GM12878 (cell line): ENCODE data around the gene IBA57. TPM values are rescaled to one million over a fixed set of nuclear protein-coding genes. Genes with fewer than 3 reads are reported as not detected.

Experiments used
- ATAC-seq: fragments of 200-7000 bp; cut with Tn5 transposase; 3 replicates; pipeline ENCODE4 v1.9.1; 2020; ENCODE audit warnings: mild to moderate bottlenecking, moderate library complexity
- BruUV-seq: library from RNA; stranded (reverse); fragments of 400-500 nt; replicated peaks from 2 replicates; lab custom pipeline; 2021; lab: Mats Ljungman, UMichigan
- CTCF ChIA-PET: fragments of 300-600 bp; sonication (Branson Sonifier 250); formaldehyde crosslinking; extraction: SDS; loops from one replicate; lab custom pipeline; 2021; ENCODE audit warnings: inconsistent platforms; lab: Yijun Ruan, JAX
- POLR2A ChIA-PET: fragments of 350-600 bp; formaldehyde crosslinking; extraction: SDS; loops from one replicate; lab custom pipeline; 2021; ENCODE audit warnings: inconsistent platforms; lab: Charles Lee
- RAD21 ChIA-PET: fragments of 300-600 bp; sonication (Branson Sonifier 250); formaldehyde crosslinking; loops from one replicate; lab custom pipeline; 2023; ENCODE audit warnings: antibody characterized with exemption; ENCODE audit not compliant: unreplicated experiment; lab: Charles Lee
- SMC1A ChIA-PET: fragments of 300-600 bp; sonication (Branson Sonifier 250); formaldehyde crosslinking; loops from one replicate; lab custom pipeline; 2023; ENCODE audit not compliant: unreplicated experiment, uncharacterized antibody; lab: Charles Lee
- DNase-seq: peaks from one replicate; pipeline ENCODE4 v3.0.0-alpha.2; 2011; ENCODE audit warnings: low read depth, low spot score
- FAIRE-seq: peaks from 3 replicates; lab custom pipeline; 2011; peaks lifted over from hg19 to GRCh38; lab: Jason Lieb, UNC
- H2AFZ ChIP-seq: 2 replicates; pipeline ENCODE4 v1.6.0; 2011; ENCODE audit warnings: low read depth, low read length, control low read depth; ENCODE audit not compliant: control insufficient read depth
- H3K27ac ChIP-seq: 2 replicates; pipeline ENCODE4 v1.5.1; 2011; ENCODE audit warnings: control low read depth; ENCODE audit not compliant: control insufficient read depth, insufficient read depth
- H3K27me3 ChIP-seq, 2 experiments: replicated peaks in 1 of 2; 2 replicates each; pipeline versions ENCODE4 v1.6.0 to v1.6.1; 2011; ENCODE audit warnings: low read length in 1 of 2; ENCODE audit not compliant: control insufficient read depth in 2 of 2, insufficient read depth in 2 of 2
- H3K36me3 ChIP-seq, 2 experiments: 2 replicates each; pipeline ENCODE4 v1.5.1; 2011; ENCODE audit warnings: low read length in 1 of 2; ENCODE audit not compliant: control insufficient read depth in 2 of 2, insufficient read depth in 2 of 2
- H3K4me1 ChIP-seq: 2 replicates; pipeline ENCODE4 v1.6.1; 2011; ENCODE audit warnings: mild to moderate bottlenecking, low read length, moderate library complexity, mixed read lengths; ENCODE audit not compliant: control insufficient read depth, insufficient read depth
- H3K4me2 ChIP-seq: 2 replicates; pipeline ENCODE4 v1.6.0; 2011; ENCODE audit warnings: control low read depth; ENCODE audit not compliant: control insufficient read depth, insufficient read depth
- H3K4me3 ChIP-seq: fragments of 200-600 bp; sonication (generic); 2 replicates; pipeline ENCODE4 v1.5.1; 2016
- H3K79me2 ChIP-seq: 2 replicates; pipeline ENCODE4 v1.6.0; 2011; ENCODE audit warnings: low read length; ENCODE audit not compliant: control insufficient read depth, insufficient read depth
- H3K9ac ChIP-seq: 2 replicates; pipeline ENCODE4 v1.8.0; 2011; ENCODE audit warnings: low read length, control low read depth, mixed read lengths; ENCODE audit not compliant: control insufficient read depth, insufficient read depth
- H3K9me3 ChIP-seq: replicated peaks from 3 replicates; pipeline ENCODE4 v1.5.1; 2011; ENCODE audit warnings: mild to moderate bottlenecking, low read length; ENCODE audit not compliant: control insufficient read depth, insufficient read depth
- H4K20me1 ChIP-seq: 2 replicates; pipeline ENCODE4 v1.6.0; 2011; ENCODE audit not compliant: control insufficient read depth, insufficient read depth
- FOXM1 ChIP-seq: IDR thresholded peaks from 2 replicates; pipeline ENCODE4 v1.6.1; 2012; ENCODE audit warnings: low read depth, mild to moderate bottlenecking, inconsistent platforms, low read length, moderate library complexity
- GABPA ChIP-seq: IDR thresholded peaks from 2 replicates; pipeline ENCODE4 v1.6.1; 2014; ENCODE audit warnings: antibody characterized with exemption, low read depth, mild to moderate bottlenecking, inconsistent platforms
- PAX5 ChIP-seq: IDR thresholded peaks from 2 replicates; pipeline ENCODE4 v1.6.1; 2011; ENCODE audit warnings: low read depth, low read length, borderline replicate concordance
- RELA ChIP-seq: fragments of 450-650 bp; IDR thresholded peaks from 2 replicates; pipeline ENCODE4 v1.8.0; 2014; ENCODE audit warnings: borderline replicate concordance; ENCODE audit not compliant: partially characterized antibody
- SPI1 ChIP-seq: IDR thresholded peaks from 2 replicates; pipeline ENCODE4 v1.6.1; 2011; ENCODE audit warnings: low read depth, mild to moderate bottlenecking, low read length, moderate library complexity, borderline replicate concordance; ENCODE audit not compliant: insufficient read depth
- WGBS: methylation state at CpG from one replicate; pipeline ENCODE4 v1.1.6; 2016; ENCODE audit warnings: low lambda C conversion rate; ENCODE audit not compliant: insufficient replicate concordance, insufficient coverage; ENCODE audit errors: missing lambda C conversion rate; 5-methylcytosine and 5-hydroxymethylcytosine counted together
- in situ Hi-C: fragments of 300-500 bp; cut with MboI; formaldehyde crosslinking; loops from 9 replicates; pipeline ENCODE4 v1.14.3; 2018; ENCODE audit warnings: mixed read lengths
- intact Hi-C: fragments of 100-400 bp; cut with micrococcal nuclease; formaldehyde crosslinking; loops from one replicate; pipeline ENCODE4 v1.14.2; 2022; ENCODE audit not compliant: unreplicated experiment
- polyA plus RNA-seq, 11 experiments: library from polyadenylated mRNA; depleted of rRNA in 4 of 11; unstranded in 6 of 11; stranded (reverse) in 5 of 11; fragments of >200 nt; fragmentation: Nextera tagmentation in 4 of 11; fragmentation: Illumina TruSeq in 1 of 11; extraction: Ambion mirVana in 4 of 11; extraction: Trizol in 1 of 11; gene quantifications; 1 replicate in 1 of 11; 2 replicates in 10 of 11; pipeline versions ENCODE4 v1.2.1 to v1.2.3, GENCODE V29; 2011 to 2016; ENCODE audit warnings: inconsistent platforms in 2 of 11, missing spikeins in 2 of 11, low read depth in 1 of 11
- total RNA-seq, 4 experiments: library from RNA; depleted of rRNA in 3 of 4; stranded (reverse); fragments of >200 nt in 3 of 4; fragmentation: Illumina TruSeq in 1 of 4; extraction: Trizol in 1 of 4; gene quantifications; 2 replicates each; pipeline versions ENCODE4 v1.2.1 to v1.2.3, GENCODE V29; 2013 to 2021
- TF ChIP-seq, protein P1 (sequence below): fragments of 450-650 bp; formaldehyde crosslinking; IDR thresholded peaks from 2 replicates; pipeline ENCODE4 v1.4.0; 2020; ENCODE audit warnings: mild to moderate bottlenecking, moderate library complexity
- TF ChIP-seq, protein P2 (sequence below): fragments of 450-650 bp; IDR thresholded peaks from 2 replicates; pipeline ENCODE4 v1.6.1; 2017; ENCODE audit warnings: mild to moderate bottlenecking, moderate library complexity
- TF ChIP-seq, protein P3 (sequence below): fragments of 450-650 bp; IDR thresholded peaks from 2 replicates; pipeline ENCODE4 v1.6.1; 2018; ENCODE audit warnings: borderline replicate concordance, mild to moderate bottlenecking; ENCODE audit not compliant: partially characterized antibody

Gene IBA57
- total and polyA plus RNA-seq, 10 of the 15 experiments (the other 5 are each of a cell fraction or from before 2014, with no cell fraction given) = 0.51 to 8.6 (median 3.7) TPM

DNA sequence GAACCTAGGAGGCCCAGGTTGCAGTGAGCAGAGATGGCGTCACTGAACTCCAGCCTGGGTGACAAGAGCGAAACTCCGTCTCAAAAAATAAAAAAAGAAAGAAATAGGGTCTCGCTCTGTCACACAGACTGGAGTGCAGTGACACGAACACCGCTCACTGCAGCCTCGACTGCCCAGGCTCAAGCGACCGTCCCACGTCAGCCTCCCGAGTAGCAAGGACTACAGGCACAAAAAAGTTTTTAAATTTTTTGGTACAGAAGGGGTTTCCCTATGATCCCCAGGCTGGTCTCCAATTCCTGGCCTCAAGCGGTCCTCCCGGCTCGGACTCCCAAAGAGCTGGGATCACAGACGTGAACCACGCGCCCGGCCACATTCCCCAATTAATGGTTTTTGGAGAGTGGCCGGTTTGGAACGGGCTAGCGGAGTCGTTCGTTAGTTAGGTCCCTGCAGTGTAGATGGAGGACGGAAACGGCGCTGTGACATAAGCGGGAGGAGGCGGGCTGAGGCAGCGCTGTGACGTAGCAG lies 26.1 kb upstream of the IBA57 start:
- intact Hi-C loops (no loop called here), in situ Hi-C loops (loop anchor here (5.0 kb wide), 1 partner anchor 33 kb away; no protein-coding TSS in a partner anchor)
- Histone ChIP-seq H3K27ac (peak overlapping the region; percentile 93), H3K27me3 (no peaks in the 10 kb centered on the region), H3K9ac (peak overlapping the region; percentile 86), H2AFZ (peak overlapping the region; percentile 92), H3K36me3 (peaks cover 1 to 8% of the 10 kb centered on the region in 2 experiments; a peak in 2 of 4 replicates), H3K9me3 (no peaks in the 10 kb centered on the region), H4K20me1 (0 out of 2 replicates have a peak, but pooled peaks cover 3% of the 10 kb centered on the region), H3K79me2 (peaks cover 44% of the 10 kb centered on the region), H3K4me1 (peaks cover 17% of the 10 kb centered on the region), H3K4me2 (peak overlapping the region; percentile 74), H3K4me3 (peak overlapping the region; percentile 88)
- FAIRE-seq = peak; percentile 100
- ChIA-PET POLR2A (interaction anchor here (1.0 to 5.6 kb wide), 2 partner anchors 26 to 57 kb away, joined by 4 to 43 read pairs; partner anchors contain the start of genes ARF1 and IBA57), SMC1A (interaction anchor here (1.0 to 2.4 kb wide), 4 partner anchors 9 to 27 kb away, joined by 3 to 9 read pairs (median 3); partner anchors contain the start of gene IBA57), CTCF (interaction anchor here (1.5 to 6.1 kb wide), 3 partner anchors 10 to 27 kb away, joined by 3 to 54 read pairs (median 12); partner anchors contain the start of gene IBA57), RAD21 (interaction anchor here (0.9 to 1.4 kb wide), 2 partner anchors 26 to 27 kb away, joined by 3 to 8 read pairs; partner anchors contain the start of gene IBA57)
- WGBS = 22% methylated on average over 30 of the region's 30 CpGs
- no peak for ATAC-seq
- no TSS peak for BruUV-seq
- DNase-seq = no peak
- TF ChIP-seq, protein P1, sequence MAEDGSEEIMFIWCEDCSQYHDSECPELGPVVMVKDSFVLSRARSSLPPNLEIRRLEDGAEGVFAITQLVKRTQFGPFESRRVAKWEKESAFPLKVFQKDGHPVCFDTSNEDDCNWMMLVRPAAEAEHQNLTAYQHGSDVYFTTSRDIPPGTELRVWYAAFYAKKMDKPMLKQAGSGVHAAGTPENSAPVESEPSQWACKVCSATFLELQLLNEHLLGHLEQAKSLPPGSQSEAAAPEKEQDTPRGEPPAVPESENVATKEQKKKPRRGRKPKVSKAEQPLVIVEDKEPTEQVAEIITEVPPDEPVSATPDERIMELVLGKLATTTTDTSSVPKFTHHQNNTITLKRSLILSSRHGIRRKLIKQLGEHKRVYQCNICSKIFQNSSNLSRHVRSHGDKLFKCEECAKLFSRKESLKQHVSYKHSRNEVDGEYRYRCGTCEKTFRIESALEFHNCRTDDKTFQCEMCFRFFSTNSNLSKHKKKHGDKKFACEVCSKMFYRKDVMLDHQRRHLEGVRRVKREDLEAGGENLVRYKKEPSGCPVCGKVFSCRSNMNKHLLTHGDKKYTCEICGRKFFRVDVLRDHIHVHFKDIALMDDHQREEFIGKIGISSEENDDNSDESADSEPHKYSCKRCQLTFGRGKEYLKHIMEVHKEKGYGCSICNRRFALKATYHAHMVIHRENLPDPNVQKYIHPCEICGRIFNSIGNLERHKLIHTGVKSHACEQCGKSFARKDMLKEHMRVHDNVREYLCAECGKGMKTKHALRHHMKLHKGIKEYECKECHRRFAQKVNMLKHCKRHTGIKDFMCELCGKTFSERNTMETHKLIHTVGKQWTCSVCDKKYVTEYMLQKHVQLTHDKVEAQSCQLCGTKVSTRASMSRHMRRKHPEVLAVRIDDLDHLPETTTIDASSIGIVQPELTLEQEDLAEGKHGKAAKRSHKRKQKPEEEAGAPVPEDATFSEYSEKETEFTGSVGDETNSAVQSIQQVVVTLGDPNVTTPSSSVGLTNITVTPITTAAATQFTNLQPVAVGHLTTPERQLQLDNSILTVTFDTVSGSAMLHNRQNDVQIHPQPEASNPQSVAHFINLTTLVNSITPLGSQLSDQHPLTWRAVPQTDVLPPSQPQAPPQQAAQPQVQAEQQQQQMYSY = no peak
- TF ChIP-seq FOXM1 (no peak), GABPA (peak; percentile 72), RELA (peak; percentile 41), SPI1 (no peak), PAX5 (no peak)
- TF ChIP-seq, protein P2, sequence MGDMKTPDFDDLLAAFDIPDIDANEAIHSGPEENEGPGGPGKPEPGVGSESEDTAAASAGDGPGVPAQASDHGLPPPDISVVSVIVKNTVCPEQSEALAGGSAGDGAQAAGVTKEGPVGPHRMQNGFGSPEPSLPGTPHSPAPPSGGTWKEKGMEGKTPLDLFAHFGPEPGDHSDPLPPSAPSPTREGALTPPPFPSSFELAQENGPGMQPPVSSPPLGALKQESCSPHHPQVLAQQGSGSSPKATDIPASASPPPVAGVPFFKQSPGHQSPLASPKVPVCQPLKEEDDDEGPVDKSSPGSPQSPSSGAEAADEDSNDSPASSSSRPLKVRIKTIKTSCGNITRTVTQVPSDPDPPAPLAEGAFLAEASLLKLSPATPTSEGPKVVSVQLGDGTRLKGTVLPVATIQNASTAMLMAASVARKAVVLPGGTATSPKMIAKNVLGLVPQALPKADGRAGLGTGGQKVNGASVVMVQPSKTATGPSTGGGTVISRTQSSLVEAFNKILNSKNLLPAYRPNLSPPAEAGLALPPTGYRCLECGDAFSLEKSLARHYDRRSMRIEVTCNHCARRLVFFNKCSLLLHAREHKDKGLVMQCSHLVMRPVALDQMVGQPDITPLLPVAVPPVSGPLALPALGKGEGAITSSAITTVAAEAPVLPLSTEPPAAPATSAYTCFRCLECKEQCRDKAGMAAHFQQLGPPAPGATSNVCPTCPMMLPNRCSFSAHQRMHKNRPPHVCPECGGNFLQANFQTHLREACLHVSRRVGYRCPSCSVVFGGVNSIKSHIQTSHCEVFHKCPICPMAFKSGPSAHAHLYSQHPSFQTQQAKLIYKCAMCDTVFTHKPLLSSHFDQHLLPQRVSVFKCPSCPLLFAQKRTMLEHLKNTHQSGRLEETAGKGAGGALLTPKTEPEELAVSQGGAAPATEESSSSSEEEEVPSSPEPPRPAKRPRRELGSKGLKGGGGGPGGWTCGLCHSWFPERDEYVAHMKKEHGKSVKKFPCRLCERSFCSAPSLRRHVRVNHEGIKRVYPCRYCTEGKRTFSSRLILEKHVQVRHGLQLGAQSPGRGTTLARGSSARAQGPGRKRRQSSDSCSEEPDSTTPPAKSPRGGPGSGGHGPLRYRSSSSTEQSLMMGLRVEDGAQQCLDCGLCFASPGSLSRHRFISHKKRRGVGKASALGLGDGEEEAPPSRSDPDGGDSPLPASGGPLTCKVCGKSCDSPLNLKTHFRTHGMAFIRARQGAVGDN = 0 out of 2 replicates have a peak, but pooled peaks have one; percentile 21
- TF ChIP-seq, protein P3, sequence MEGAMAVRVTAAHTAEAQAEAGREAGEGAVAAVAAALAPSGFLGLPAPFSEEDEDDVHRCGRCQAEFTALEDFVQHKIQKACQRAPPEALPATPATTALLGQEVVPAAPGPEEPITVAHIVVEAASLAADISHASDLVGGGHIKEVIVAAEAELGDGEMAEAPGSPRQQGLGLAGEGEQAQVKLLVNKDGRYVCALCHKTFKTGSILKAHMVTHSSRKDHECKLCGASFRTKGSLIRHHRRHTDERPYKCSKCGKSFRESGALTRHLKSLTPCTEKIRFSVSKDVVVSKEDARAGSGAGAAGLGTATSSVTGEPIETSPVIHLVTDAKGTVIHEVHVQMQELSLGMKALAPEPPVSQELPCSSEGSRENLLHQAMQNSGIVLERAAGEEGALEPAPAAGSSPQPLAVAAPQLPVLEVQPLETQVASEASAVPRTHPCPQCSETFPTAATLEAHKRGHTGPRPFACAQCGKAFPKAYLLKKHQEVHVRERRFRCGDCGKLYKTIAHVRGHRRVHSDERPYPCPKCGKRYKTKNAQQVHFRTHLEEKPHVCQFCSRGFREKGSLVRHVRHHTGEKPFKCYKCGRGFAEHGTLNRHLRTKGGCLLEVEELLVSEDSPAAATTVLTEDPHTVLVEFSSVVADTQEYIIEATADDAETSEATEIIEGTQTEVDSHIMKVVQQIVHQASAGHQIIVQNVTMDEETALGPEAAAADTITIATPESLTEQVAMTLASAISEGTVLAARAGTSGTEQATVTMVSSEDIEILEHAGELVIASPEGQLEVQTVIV = no peak
